ENCODE measurements around the gene HDAC4. TPM values are rescaled to one million over a fixed set of nuclear protein-coding genes. Genes with fewer than 3 reads are reported as not detected.

The HDAC4 gene
- polyA plus RNA-seq, 1 experiment, result 8.9 TPM

DNA sequence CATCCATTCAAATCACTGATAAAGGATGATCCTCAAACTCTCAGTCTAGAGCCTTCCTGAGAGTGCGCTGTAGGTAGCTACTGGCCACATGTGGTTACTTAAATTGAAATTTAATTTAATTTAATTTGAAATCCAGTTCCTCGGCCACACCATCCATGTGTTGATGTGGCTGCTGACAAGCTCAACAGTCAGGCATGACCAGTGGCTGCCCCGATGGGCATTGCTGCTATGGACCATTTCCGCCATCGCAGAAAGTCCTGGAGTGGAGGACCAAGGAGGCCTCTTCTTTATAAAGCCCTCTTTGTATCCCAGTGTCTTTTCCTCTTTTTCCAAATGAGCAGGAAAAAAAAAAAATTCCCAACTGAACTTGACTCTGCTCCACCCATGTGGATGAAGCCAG, 100.6 kb downstream of the HDAC4 start:
- no peaks in the 10 kb centered on the region; the same call in 1 of the 2 replicates for H3K9me3 ChIP-seq (ENCODE audit: control insufficient read depth, insufficient read depth, low read length)
- no peak for DNase-seq (ENCODE audit: low read depth, low spot score)
- TF ChIP-seq, protein P1, sequence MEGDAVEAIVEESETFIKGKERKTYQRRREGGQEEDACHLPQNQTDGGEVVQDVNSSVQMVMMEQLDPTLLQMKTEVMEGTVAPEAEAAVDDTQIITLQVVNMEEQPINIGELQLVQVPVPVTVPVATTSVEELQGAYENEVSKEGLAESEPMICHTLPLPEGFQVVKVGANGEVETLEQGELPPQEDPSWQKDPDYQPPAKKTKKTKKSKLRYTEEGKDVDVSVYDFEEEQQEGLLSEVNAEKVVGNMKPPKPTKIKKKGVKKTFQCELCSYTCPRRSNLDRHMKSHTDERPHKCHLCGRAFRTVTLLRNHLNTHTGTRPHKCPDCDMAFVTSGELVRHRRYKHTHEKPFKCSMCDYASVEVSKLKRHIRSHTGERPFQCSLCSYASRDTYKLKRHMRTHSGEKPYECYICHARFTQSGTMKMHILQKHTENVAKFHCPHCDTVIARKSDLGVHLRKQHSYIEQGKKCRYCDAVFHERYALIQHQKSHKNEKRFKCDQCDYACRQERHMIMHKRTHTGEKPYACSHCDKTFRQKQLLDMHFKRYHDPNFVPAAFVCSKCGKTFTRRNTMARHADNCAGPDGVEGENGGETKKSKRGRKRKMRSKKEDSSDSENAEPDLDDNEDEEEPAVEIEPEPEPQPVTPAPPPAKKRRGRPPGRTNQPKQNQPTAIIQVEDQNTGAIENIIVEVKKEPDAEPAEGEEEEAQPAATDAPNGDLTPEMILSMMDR (IDR thresholded peaks at IDR 0.05; ENCODE audit: low read depth, low read length), result no peak
- no peak overlapping the region for H3K4me3 ChIP-seq (ENCODE audit: low read depth, low read length)
- no peaks in the 10 kb centered on the region for H3K27me3 ChIP-seq (ENCODE audit: control insufficient read depth, insufficient read depth, low read length)
- POLR2A ChIA-PET, result no interaction called here
- H3K27ac ChIP-seq (ENCODE audit: low read depth, low read length), result no peak overlapping the region
- CTCF ChIA-PET, result no interaction called here

GRCh38 chr2:239299218-239299939, 101.4 kb downstream of the HDAC4 start:
- TF ChIP-seq, protein P1 (IDR thresholded peaks at IDR 0.05; ENCODE audit: low read depth, low read length), result no peak
- H3K9me3 ChIP-seq (ENCODE audit: control insufficient read depth, insufficient read depth, low read length), result no peaks in the 10 kb centered on the region; the same call in 1 of the 2 replicates
- ChIA-PET POLR2A (interaction anchor here (0.7 kb wide), 1 partner anchor 547 kb away, joined by 7 read pairs; no protein-coding TSS in a partner anchor), CTCF (no interaction called here)
- H3K27me3 ChIP-seq (ENCODE audit: control insufficient read depth, insufficient read depth, low read length), result no peaks in the 10 kb centered on the region
- no peak for DNase-seq (ENCODE audit: low read depth, low spot score)
- H3K27ac ChIP-seq (ENCODE audit: low read depth, low read length), result no peak overlapping the region
- H3K4me3 ChIP-seq (ENCODE audit: low read depth, low read length), result no peak overlapping the region

DNA sequence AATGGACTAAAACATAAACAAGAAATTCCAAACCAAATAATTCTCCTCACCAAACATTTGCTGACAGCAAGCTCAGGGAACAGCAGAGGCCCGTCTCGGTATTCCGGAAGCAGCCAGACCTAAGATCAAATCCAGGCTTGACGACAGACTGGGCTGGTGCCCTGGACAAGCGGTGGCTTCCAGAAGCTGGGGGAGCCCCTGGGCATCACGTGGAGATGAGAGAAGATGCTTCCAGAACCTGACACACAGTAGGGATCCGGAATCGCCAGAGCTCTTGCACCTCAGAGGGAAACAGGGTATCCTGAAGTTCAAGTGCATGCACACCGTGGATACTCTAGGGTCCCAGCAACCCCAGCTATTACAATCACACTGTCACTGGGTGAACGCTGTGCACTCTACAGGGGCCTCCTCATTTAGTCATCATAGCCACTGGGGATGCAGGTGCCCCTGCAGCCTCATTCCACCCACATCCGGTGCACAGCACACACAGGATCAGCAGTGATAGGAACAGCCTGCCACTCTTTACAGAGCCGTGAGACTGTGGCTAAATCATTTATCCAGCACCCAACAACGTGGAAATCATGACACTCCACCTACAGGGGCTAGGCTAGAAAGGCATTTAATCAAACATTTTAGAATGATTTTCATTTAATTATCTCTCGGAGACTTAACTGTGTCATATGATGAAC, 102.6 kb downstream of the HDAC4 start:
- ChIA-PET POLR2A (interaction anchor here (0.7 kb wide), 1 partner anchor 548 kb away, joined by 7 read pairs; no protein-coding TSS in a partner anchor), CTCF (no interaction called here)
- no peak for DNase-seq (ENCODE audit: low read depth, low spot score)
- no peaks in the 10 kb centered on the region; the same call in 1 of the 2 replicates for H3K9me3 ChIP-seq (ENCODE audit: control insufficient read depth, insufficient read depth, low read length)
- TF ChIP-seq, protein P1 (IDR thresholded peaks at IDR 0.05; ENCODE audit: low read depth, low read length), result no peak
- no peaks in the 10 kb centered on the region for H3K27me3 ChIP-seq (ENCODE audit: control insufficient read depth, insufficient read depth, low read length)
- peak overlapping the region; percentile 11 for H3K27ac ChIP-seq (ENCODE audit: low read depth, low read length)
- no peak overlapping the region for H3K4me3 ChIP-seq (ENCODE audit: low read depth, low read length)

DNA sequence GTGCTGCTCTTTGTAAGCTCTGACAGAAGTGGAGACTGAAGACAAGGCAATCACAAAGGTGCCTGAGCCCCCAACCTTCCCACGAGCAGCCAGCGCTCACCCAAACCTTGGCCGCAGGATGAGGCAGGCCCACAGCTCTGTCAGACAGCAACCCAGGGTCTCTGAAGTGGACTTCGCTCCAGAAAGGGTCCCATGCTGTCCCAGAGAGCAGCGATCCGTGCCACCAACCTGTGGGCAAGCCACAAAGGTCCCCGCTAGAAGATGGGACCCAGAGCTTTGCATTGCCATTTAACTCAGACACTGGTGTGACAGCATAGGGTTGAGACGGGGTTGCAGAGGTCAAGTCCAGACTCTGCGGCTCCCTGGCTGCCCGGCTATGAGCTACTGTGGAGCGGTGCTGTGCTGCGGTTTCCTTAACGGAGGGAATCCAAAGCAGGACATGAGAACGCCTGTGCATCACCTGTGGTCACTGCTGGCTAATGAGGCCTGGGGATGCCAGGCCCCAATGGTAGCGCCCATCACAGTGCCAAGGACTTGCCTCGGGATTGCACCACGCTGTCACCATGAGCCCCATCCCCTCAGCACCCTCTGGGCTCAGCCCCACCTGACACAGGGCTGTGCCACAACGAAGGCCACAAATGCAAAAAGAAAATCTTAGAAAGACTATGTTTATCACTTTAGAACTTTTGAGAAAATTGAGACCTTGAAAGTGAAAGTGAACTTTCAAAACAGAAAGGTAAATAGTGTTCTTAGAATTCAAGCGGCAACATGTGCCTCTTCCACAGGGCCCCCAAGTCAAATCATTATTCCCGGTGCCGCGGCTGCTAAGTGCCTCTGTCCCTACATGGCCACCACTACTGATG, 103.4 kb downstream of the HDAC4 start:
- H3K4me3 ChIP-seq (ENCODE audit: low read depth, low read length), result no peak overlapping the region
- ChIA-PET POLR2A (no interaction called here), CTCF (no interaction called here)
- H3K27me3 ChIP-seq (ENCODE audit: control insufficient read depth, insufficient read depth, low read length), result no peaks in the 10 kb centered on the region
- H3K27ac ChIP-seq (ENCODE audit: low read depth, low read length), result no peak overlapping the region
- no peaks in the 10 kb centered on the region; the same call in 1 of the 2 replicates for H3K9me3 ChIP-seq (ENCODE audit: control insufficient read depth, insufficient read depth, low read length)
- DNase-seq (ENCODE audit: low read depth, low spot score), result no peak
- TF ChIP-seq, protein P1 (IDR thresholded peaks at IDR 0.05; ENCODE audit: low read depth, low read length), result no peak

Data from AG04450 (cell line).